Colonic mucosa (tissue), 4 donors: ENCODE results near the gene HCK. TPM values are rescaled to one million over a fixed set of nuclear protein-coding genes. Genes with fewer than 3 reads are reported as not detected.

ENCODE experiments used
- DNase-seq: peaks from one replicate; pipeline ENCODE4 v3.0.0-alpha.2; 2020
- H3K27ac ChIP-seq: fragments of 200-600 bp; one replicate; pipeline ENCODE4 v1.8.0; 2021
- H3K27me3 ChIP-seq: fragments of 200-600 bp; one replicate; pipeline ENCODE4 v1.8.0; 2021
- H3K36me3 ChIP-seq: fragments of 200-600 bp; one replicate; pipeline ENCODE4 v1.8.0; 2021
- H3K4me1 ChIP-seq: fragments of 200-600 bp; one replicate; pipeline ENCODE4 v1.8.0; 2021; ENCODE audit warnings: mild to moderate bottlenecking
- H3K4me3 ChIP-seq: fragments of 200-600 bp; one replicate; pipeline ENCODE4 v1.8.0; 2021
- H3K9ac ChIP-seq, 2 donors: one replicate each; pipeline ENCODE4 v1.7.0; 2013; ENCODE audit warnings: control low read depth in 2 of 2, low read depth in 2 of 2, low read length in 2 of 2
- H3K9me3 ChIP-seq: fragments of 200-600 bp; one replicate; pipeline ENCODE4 v1.8.0; 2021
- intact Hi-C: fragments of 100-400 bp; cut with DNase I; formaldehyde crosslinking; loops from one replicate; pipeline ENCODE4 v1.14.1; 2022
- total RNA-seq, 2 donors: library from RNA; stranded (reverse); fragmentation: NEBNext Ultra II Directional in 1 of 2; extraction: Animal tissue kit (Norgen Biotek cat#: 25700) in 1 of 2; gene quantifications; one replicate each; pipeline ENCODE4 v1.2.1, GENCODE V29; 2021
- TF ChIP-seq, protein P1 (sequence below): fragments of 200-600 bp; IDR thresholded peaks from one replicate; pipeline ENCODE4 v1.8.0; 2022; ENCODE audit warnings: antibody characterized with exemption, mild to moderate bottlenecking
- donor health status: healthy.
- donor health status: DM: no; HTN: no; CAD: no.
- donor health status: DM: no; HTN: no; CAD: no.

HCK gene
- total RNA-seq, 2 donors from 2014 or later, result 3.7 to 6.6 TPM

- no peaks in the 10 kb centered on the region for H3K9me3 ChIP-seq
- intact Hi-C loops, result loop anchor here (10.0 kb wide), 1 partner anchor 181 kb away; no protein-coding TSS in a partner anchor
- no peaks in the 10 kb centered on the region for H3K4me1 ChIP-seq
- no peak for DNase-seq
- H3K36me3 ChIP-seq, result no peaks in the 10 kb centered on the region
- no peak overlapping the region for H3K4me3 ChIP-seq
- no peak overlapping the region for H3K9ac ChIP-seq
- H3K27me3 ChIP-seq, result peaks cover 1% of the 10 kb centered on the region
- H3K27ac ChIP-seq, result no peak overlapping the region
- TF ChIP-seq, protein P1, sequence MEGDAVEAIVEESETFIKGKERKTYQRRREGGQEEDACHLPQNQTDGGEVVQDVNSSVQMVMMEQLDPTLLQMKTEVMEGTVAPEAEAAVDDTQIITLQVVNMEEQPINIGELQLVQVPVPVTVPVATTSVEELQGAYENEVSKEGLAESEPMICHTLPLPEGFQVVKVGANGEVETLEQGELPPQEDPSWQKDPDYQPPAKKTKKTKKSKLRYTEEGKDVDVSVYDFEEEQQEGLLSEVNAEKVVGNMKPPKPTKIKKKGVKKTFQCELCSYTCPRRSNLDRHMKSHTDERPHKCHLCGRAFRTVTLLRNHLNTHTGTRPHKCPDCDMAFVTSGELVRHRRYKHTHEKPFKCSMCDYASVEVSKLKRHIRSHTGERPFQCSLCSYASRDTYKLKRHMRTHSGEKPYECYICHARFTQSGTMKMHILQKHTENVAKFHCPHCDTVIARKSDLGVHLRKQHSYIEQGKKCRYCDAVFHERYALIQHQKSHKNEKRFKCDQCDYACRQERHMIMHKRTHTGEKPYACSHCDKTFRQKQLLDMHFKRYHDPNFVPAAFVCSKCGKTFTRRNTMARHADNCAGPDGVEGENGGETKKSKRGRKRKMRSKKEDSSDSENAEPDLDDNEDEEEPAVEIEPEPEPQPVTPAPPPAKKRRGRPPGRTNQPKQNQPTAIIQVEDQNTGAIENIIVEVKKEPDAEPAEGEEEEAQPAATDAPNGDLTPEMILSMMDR, result no peak
These were observed 15.8 kb upstream of the HCK start for GRCh38 chr20:32036252-32036651.

GRCh38 chr20:32036716-32037485, 15.1 kb upstream of the HCK start:
- Histone ChIP-seq H3K36me3 (no peaks in the 10 kb centered on the region), H3K4me3 (no peak overlapping the region), H3K9ac (no peak overlapping the region), H3K27ac (no peak overlapping the region), H3K9me3 (no peaks in the 10 kb centered on the region), H3K4me1 (no peaks in the 10 kb centered on the region), H3K27me3 (no peaks in the 10 kb centered on the region)
- TF ChIP-seq, protein P1, result no peak
- no peak for DNase-seq
- intact Hi-C loops, result loop anchor here (10.0 kb wide), 1 partner anchor 182 kb away; no protein-coding TSS in a partner anchor

DNA sequence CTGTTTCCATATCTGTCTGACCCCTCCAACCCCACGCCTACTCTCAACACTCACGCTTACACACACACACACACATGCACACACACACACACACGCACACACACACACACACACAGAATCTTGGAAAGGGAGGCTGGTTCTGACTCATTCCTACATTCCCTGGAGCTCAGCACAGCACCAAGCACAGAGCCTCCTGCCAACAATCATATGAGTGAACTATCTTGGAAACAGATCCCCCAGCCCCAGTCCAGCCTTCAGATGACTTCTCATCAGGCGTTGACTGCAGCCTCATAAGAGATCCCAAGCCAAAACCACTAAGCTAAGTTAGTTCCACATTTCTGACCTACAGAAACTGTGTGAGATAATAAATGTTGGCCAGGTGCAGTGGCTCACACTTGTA, 14.1 kb upstream of the HCK start:
- intact Hi-C loops, result loop anchor here (10.0 kb wide), 1 partner anchor 183 kb away; no protein-coding TSS in a partner anchor
- H3K27ac ChIP-seq, result no peak overlapping the region

GRCh38 chr20:32040142-32040953, 11.7 kb upstream of the HCK start:
- Histone ChIP-seq H3K36me3 (no peaks in the 10 kb centered on the region), H3K4me1 (no peaks in the 10 kb centered on the region), H3K27me3 (no peaks in the 10 kb centered on the region), H3K9me3 (no peaks in the 10 kb centered on the region), H3K4me3 (no peak overlapping the region), H3K9ac (no peak overlapping the region), H3K27ac (peak overlapping the region; percentile 32)
- TF ChIP-seq, protein P1, result no peak
- intact Hi-C loops, result no loop called here
- DNase-seq, result no peak

More for the DNA sequence above, 14.1 kb upstream of the HCK start:
- no peaks in the 10 kb centered on the region for H3K27me3 ChIP-seq
- H3K9me3 ChIP-seq, result no peaks in the 10 kb centered on the region
- no peaks in the 10 kb centered on the region for H3K4me1 ChIP-seq
- DNase-seq, result no peak
- H3K36me3 ChIP-seq, result no peaks in the 10 kb centered on the region
- TF ChIP-seq, protein P1, result no peak
- no peak overlapping the region for H3K9ac ChIP-seq
- H3K4me3 ChIP-seq, result no peak overlapping the region

DNA sequence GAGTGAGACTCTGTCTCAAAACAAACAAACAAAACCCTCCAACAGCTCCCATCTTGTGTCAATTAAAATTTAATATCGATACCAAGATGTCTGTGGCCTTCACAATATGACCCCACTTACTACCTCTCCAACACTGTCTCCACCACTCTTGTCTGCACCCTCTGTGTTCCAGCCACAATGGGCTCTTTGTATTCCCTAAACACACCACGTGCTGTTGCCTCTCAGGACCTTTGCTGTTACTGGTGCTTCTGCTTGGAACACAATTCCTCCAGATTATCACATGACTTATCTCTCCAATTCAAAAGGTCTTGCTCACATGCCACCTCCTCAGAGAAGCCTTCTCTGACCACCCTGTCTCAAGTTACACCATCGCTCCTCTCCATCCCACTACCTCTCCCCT, 6.0 kb upstream of the HCK start:
- TF ChIP-seq, protein P1, result no peak
- no peaks in the 10 kb centered on the region for H3K9me3 ChIP-seq
- H3K27me3 ChIP-seq, result peaks cover 4% of the 10 kb centered on the region
- H3K9ac ChIP-seq, result no peak overlapping the region
- H3K4me3 ChIP-seq, result no peak overlapping the region
- DNase-seq, result no peak
- no peaks in the 10 kb centered on the region for H3K36me3 ChIP-seq
- no peak overlapping the region for H3K27ac ChIP-seq
- intact Hi-C loops, result no loop called here
- no peaks in the 10 kb centered on the region for H3K4me1 ChIP-seq
